HEK293 (cell line): Measurements from ENCODE around the gene GPR39.

Source experiments
- CTCF ChIA-PET: fragments of 350-600 bp; formaldehyde crosslinking; extraction: SDS; loops from one replicate; lab custom pipeline; 2021; ENCODE audit warnings: antibody characterized with exemption; lab: Yijun Ruan, JAX
- POLR2A ChIA-PET: fragments of 300-600 bp; formaldehyde crosslinking; extraction: SDS; loops from one replicate; lab custom pipeline; 2020; ENCODE audit warnings: antibody characterized with exemption, inconsistent platforms; lab: Yijun Ruan, JAX
- H3K27ac ChIP-seq: fragments of 200-500 bp; sonication (Bioruptor generic); 2 replicates; pipeline ENCODE4 v1.5.1; 2014; ENCODE audit warnings: low read depth, low read length, control low read depth, inconsistent platforms; ENCODE audit errors: extremely low read depth
- H3K36me3 ChIP-seq, 2 experiments: fragments of 200-500 bp in 1 of 2; sonication (Bioruptor generic) in 1 of 2; 1 replicate in 1 of 2; 2 replicates in 1 of 2; pipeline ENCODE4 v1.5.1; 2014 to 2017; ENCODE audit warnings: inconsistent platforms in 2 of 2, low read length in 2 of 2; ENCODE audit not compliant: control insufficient read depth in 2 of 2, insufficient read depth in 1 of 2
- H3K4me1 ChIP-seq: fragments of 200-500 bp; sonication (Bioruptor generic); 2 replicates; pipeline ENCODE4 v1.5.1; 2014; ENCODE audit warnings: mild to moderate bottlenecking, low read length, inconsistent platforms; ENCODE audit not compliant: control insufficient read depth, insufficient read depth
- H3K4me3 ChIP-seq: 2 replicates; pipeline ENCODE4 v1.5.1; 2011; ENCODE audit warnings: low read depth, mild to moderate bottlenecking, control low read depth, low read length, moderate library complexity
- H3K9me3 ChIP-seq: fragments of 200-500 bp; sonication (Bioruptor generic); 2 replicates; pipeline ENCODE4 v1.5.1; 2014; ENCODE audit warnings: low read depth, low read length, inconsistent platforms; ENCODE audit not compliant: control insufficient read depth, insufficient read depth
- HOXA7 ChIP-seq: sonication (generic); formaldehyde crosslinking; IDR thresholded peaks from 2 replicates; pipeline ENCODE4 v1.8.1; 2022; ENCODE audit warnings: missing genetic modification reagents, borderline replicate concordance
- MZF1 ChIP-seq: fragments of 450-650 bp; formaldehyde crosslinking; IDR thresholded peaks from 2 replicates; pipeline ENCODE4 v1.5.1; 2017; ENCODE audit warnings: missing biosample characterization, missing genetic modification characterization, borderline replicate concordance
- SCRT1 ChIP-seq: fragments of 450-650 bp; formaldehyde crosslinking; IDR thresholded peaks from 2 replicates; pipeline ENCODE4 v1.5.1; 2016; ENCODE audit warnings: missing biosample characterization, missing genetic modification characterization, borderline replicate concordance
- ZEB2 ChIP-seq: fragments of 450-650 bp; formaldehyde crosslinking; IDR thresholded peaks from 2 replicates; pipeline ENCODE4 v1.5.1; 2016; ENCODE audit warnings: missing biosample characterization, missing genetic modification characterization
- ZFP3 ChIP-seq: fragments of 450-650 bp; formaldehyde crosslinking; IDR thresholded peaks from 2 replicates; pipeline ENCODE4 v1.5.1; 2016; ENCODE audit warnings: low read depth, missing biosample characterization, missing genetic modification characterization
- ZNF239 ChIP-seq: fragments of 450-650 bp; formaldehyde crosslinking; IDR thresholded peaks from 2 replicates; pipeline ENCODE4 v1.5.1; 2016; ENCODE audit warnings: missing biosample characterization, missing genetic modification characterization
- ZNF324 ChIP-seq: fragments of 450-650 bp; formaldehyde crosslinking; IDR thresholded peaks from 2 replicates; pipeline ENCODE4 v1.5.1; 2016; ENCODE audit warnings: missing biosample characterization, missing genetic modification characterization
- ZNF37A ChIP-seq: fragments of 450-650 bp; IDR thresholded peaks from 2 replicates; pipeline ENCODE4 v1.5.1; 2018; ENCODE audit warnings: missing biosample characterization, missing genetic modification characterization
- ZNF473 ChIP-seq: fragments of 450-650 bp; formaldehyde crosslinking; IDR thresholded peaks from 2 replicates; pipeline ENCODE4 v1.5.1; 2017; ENCODE audit warnings: missing biosample characterization, missing genetic modification characterization
- ZNF521 ChIP-seq: fragments of 450-650 bp; formaldehyde crosslinking; IDR thresholded peaks from 2 replicates; pipeline ENCODE4 v1.5.1; 2017; ENCODE audit warnings: missing biosample characterization, mild to moderate bottlenecking, missing genetic modification characterization
- ZNF677 ChIP-seq: fragments of 450-650 bp; IDR thresholded peaks from 2 replicates; pipeline ENCODE4 v1.5.0; 2018; ENCODE audit warnings: missing biosample characterization, mild to moderate bottlenecking, missing genetic modification characterization, moderate library complexity
- ZNF707 ChIP-seq: fragments of 450-650 bp; formaldehyde crosslinking; IDR thresholded peaks from 2 replicates; pipeline ENCODE4 v1.5.1; 2016; ENCODE audit warnings: missing biosample characterization, missing genetic modification characterization
- ZNF776 ChIP-seq: fragments of 450-650 bp; formaldehyde crosslinking; IDR thresholded peaks from 2 replicates; pipeline ENCODE4 v1.5.0; 2017; ENCODE audit warnings: missing biosample characterization, missing genetic modification characterization, borderline replicate concordance
- TF ChIP-seq, protein P1 (sequence below): fragments of 450-650 bp; formaldehyde crosslinking; IDR thresholded peaks from 2 replicates; pipeline ENCODE4 v1.5.1; 2016; ENCODE audit warnings: missing biosample characterization, missing genetic modification characterization
- TF ChIP-seq, protein P2 (sequence below): fragments of 450-650 bp; formaldehyde crosslinking; IDR thresholded peaks from 2 replicates; pipeline ENCODE4 v1.5.1; 2017; ENCODE audit warnings: missing biosample characterization, missing genetic modification characterization
- TF ChIP-seq, protein P3 (sequence below): fragments of 450-650 bp; formaldehyde crosslinking; IDR thresholded peaks from 2 replicates; pipeline ENCODE4 v1.5.1; 2016; ENCODE audit warnings: missing biosample characterization, missing genetic modification characterization

GPR39 gene

DNA sequence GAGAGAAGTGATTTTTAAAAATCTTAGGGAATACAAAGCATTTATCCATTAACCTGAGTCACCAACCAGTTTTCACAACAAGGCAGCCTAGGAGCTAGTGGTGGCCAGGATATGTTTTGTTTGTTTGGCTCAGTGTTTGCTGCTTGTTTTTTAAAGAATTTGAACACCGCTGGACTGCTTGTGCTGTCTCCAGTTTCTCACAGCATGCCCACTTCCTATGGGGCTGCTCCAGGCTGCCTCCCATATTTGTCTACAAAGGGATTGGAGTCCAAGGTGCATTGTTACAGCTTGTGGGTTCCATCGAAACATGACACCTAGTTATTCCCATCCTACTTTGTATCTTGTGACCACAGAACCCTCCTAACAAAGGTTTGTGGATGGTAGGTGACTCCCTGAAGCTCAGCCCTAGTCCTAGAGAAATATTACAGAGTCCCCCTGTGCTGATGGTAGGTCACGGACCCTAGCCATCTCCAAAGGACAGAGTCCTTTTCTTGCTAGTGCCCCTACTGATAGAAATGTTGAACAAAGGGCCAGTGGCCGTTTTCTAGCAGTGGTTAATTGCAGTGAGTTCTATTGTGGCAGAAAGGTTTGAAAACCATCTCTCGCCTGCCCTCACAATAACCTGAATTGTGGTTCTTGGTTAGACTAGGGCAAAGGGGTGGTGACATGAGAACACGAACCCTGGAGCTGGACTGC lies 23.2 kb downstream of the GPR39 start:
- H3K4me3 ChIP-seq: no peak overlapping the region
- H3K27ac ChIP-seq: no peak overlapping the region

DNA sequence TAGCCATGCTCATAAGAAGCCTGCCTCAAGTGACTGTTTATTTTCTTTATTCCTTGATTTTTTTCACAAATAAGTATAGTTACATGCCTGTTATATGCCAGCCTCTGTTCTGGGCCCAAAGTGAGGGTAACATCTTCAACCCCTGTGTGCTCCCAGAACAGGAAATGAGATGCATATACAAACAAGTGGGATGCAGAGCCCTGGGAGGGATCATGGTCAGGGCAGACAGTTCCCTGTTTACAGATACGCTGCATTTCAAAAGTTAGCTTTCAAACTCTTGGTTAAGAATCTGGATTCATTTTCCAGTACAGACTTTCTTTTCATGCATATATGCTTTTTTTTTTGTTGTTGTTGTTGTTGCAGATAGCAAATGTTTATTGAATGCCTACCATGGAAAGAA lies 24.4 kb downstream of the GPR39 start:
- no peak overlapping the region for H3K4me3 ChIP-seq
- CTCF ChIA-PET: interaction anchor here (0.8 kb wide), 1 partner anchor 66 kb away, joined by 3 read pairs; no protein-coding TSS in a partner anchor
- no peak for TF ChIP-seq ZNF776 (tag by site-specific recombination)
- TF ChIP-seq ZNF239 (tag by site-specific recombination): no peak
- no peak for TF ChIP-seq ZNF521 (tag by site-specific recombination)
- TF ChIP-seq HOXA7 (CRISPR knock-in tag): no peak
- no peak for TF ChIP-seq ZFP3 (tag by site-specific recombination)
- no peak for TF ChIP-seq ZEB2 (tag by site-specific recombination)
- no peak for TF ChIP-seq ZNF677
- TF ChIP-seq, protein P1, sequence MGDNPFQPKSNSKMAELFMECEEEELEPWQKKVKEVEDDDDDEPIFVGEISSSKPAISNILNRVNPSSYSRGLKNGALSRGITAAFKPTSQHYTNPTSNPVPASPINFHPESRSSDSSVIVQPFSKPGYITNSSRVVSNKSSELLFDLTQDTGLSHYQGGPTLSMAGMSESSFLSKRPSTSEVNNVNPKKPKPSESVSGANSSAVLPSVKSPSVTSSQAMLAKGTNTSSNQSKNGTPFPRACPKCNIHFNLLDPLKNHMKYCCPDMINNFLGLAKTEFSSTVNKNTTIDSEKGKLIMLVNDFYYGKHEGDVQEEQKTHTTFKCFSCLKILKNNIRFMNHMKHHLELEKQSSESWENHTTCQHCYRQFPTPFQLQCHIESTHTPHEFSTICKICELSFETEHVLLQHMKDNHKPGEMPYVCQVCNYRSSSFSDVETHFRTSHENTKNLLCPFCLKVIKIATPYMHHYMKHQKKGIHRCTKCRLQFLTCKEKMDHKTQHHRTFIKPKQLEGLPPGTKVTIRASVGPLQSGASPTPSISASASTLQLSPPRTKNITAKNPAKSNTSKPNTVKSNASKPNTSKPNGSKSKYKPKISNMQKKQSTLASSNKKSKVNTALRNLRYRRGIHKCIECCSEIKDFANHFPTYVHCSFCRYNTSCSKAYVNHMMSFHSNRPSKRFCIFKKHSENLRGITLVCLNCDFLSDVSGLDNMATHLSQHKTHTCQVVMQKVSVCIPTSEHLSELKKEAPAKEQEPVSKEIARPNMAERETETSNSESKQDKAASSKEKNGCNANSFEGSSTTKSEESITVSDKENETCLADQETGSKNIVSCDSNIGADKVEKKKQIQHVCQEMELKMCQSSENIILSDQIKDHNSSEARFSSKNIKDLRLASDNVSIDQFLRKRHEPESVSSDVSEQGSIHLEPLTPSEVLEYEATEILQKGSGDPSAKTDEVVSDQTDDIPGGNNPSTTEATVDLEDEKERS (tag by site-specific recombination): no peak
- no peak for TF ChIP-seq ZNF37A
- TF ChIP-seq, protein P2, sequence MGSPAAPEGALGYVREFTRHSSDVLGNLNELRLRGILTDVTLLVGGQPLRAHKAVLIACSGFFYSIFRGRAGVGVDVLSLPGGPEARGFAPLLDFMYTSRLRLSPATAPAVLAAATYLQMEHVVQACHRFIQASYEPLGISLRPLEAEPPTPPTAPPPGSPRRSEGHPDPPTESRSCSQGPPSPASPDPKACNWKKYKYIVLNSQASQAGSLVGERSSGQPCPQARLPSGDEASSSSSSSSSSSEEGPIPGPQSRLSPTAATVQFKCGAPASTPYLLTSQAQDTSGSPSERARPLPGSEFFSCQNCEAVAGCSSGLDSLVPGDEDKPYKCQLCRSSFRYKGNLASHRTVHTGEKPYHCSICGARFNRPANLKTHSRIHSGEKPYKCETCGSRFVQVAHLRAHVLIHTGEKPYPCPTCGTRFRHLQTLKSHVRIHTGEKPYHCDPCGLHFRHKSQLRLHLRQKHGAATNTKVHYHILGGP (tag by site-specific recombination): no peak
- no peak for TF ChIP-seq ZNF473
- TF ChIP-seq, all 188 proteins: peak for 0
- Histone ChIP-seq H3K9me3 (no peaks in the 10 kb centered on the region), H3K27ac (no peak overlapping the region), H3K36me3 (no peaks in the 10 kb centered on the region), H3K4me1 (peaks cover 6% of the 10 kb centered on the region; the same call in 1 of the 2 replicates)
- POLR2A ChIA-PET: no interaction called here

More for the DNA sequence above, 23.2 kb downstream of the GPR39 start:
- peaks cover 6% of the 10 kb centered on the region; the same call in 1 of the 2 replicates for H3K4me1 ChIP-seq
- ChIA-PET POLR2A (no interaction called here), CTCF (interaction anchor here (1.1 kb wide), 1 partner anchor 23 kb away, joined by 3 read pairs; no protein-coding TSS in a partner anchor)
- TF ChIP-seq ZNF473: no peak
- no peak for TF ChIP-seq ZNF707 (tag by site-specific recombination)
- no peaks in the 10 kb centered on the region for H3K36me3 ChIP-seq
- no peaks in the 10 kb centered on the region for H3K9me3 ChIP-seq

DNA sequence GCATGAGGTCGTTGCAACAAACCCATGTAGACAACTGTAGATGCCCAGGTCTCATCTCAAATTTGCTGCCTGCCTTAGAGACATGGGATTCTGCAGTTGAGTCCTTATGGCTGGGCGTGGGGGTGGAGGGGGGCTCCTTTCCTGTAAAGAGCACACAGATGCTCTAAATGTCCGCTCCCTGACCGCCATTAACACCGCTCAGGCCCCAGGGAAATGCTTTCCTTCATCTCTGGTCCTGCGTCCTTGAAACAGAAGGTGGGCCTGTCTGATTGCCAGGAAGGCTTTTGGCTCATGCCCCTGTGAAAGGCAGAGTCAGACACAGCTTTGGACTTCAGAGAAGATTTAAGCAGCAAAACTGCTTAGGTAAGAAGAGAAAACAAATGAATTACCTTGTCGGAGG lies 25.7 kb downstream of the GPR39 start:
- no peak overlapping the region for H3K4me3 ChIP-seq
- no peak overlapping the region for H3K27ac ChIP-seq
- POLR2A ChIA-PET: no interaction called here
- H3K4me1 ChIP-seq: peaks cover 6% of the 10 kb centered on the region; the same call in 1 of the 2 replicates
- TF ChIP-seq ZNF324 (tag by site-specific recombination) (no peak), MZF1 (tag by site-specific recombination) (no peak), SCRT1 (tag by site-specific recombination) (no peak)
- TF ChIP-seq, protein P3, sequence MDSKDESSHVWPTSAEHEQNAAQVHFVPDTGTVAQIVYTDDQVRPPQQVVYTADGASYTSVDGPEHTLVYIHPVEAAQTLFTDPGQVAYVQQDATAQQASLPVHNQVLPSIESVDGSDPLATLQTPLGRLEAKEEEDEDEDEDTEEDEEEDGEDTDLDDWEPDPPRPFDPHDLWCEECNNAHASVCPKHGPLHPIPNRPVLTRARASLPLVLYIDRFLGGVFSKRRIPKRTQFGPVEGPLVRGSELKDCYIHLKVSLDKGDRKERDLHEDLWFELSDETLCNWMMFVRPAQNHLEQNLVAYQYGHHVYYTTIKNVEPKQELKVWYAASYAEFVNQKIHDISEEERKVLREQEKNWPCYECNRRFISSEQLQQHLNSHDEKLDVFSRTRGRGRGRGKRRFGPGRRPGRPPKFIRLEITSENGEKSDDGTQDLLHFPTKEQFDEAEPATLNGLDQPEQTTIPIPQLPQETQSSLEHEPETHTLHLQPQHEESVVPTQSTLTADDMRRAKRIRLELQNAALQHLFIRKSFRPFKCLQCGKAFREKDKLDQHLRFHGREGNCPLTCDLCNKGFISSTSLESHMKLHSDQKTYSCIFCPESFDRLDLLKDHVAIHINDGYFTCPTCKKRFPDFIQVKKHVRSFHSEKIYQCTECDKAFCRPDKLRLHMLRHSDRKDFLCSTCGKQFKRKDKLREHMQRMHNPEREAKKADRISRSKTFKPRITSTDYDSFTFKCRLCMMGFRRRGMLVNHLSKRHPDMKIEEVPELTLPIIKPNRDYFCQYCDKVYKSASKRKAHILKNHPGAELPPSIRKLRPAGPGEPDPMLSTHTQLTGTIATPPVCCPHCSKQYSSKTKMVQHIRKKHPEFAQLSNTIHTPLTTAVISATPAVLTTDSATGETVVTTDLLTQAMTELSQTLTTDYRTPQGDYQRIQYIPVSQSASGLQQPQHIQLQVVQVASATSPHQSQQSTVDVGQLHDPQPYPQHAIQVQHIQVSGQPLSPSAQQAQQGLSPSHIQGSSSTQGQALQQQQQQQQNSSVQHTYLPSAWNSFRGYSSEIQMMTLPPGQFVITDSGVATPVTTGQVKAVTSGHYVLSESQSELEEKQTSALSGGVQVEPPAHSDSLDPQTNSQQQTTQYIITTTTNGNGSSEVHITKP: no peak
- TF ChIP-seq, all 188 proteins: peak for 0
- H3K9me3 ChIP-seq: no peaks in the 10 kb centered on the region
- no peaks in the 10 kb centered on the region for H3K36me3 ChIP-seq
- CTCF ChIA-PET: no interaction called here
